Activated T-cell treated with anti-CD3 and anti-CD28 coated beads, Interleukin-2, amount 50 U/mL, for 72 hours (primary cell): ENCODE data around the gene CCDC15. TPM values are rescaled to one million over a fixed set of nuclear protein-coding genes. Genes with fewer than 3 reads are reported as not detected.

Experiments
- ATAC-seq, 2 donors: fragments of 150-1000 bp; cut with Tn5 transposase; replicated peaks in 1 of 2; 2 replicates each; pipeline ENCODE4 v1.10.0; 2021; ENCODE audit warnings: moderate library complexity in 2 of 2, mild to moderate bottlenecking in 1 of 2
- DNase-seq, 2 donors: peaks; one replicate each; pipeline ENCODE4 v3.0.0; 2021 to 2022; ENCODE audit warnings: mixed read lengths in 1 of 2
- H3K27ac Mint-ChIP-seq: one replicate; pipeline ENCODE4 v1.8.0; 2022; ENCODE audit warnings: mild to moderate bottlenecking, moderate library complexity, mixed read lengths
- H3K27me3 Mint-ChIP-seq: one replicate; pipeline ENCODE4 v1.8.0; 2022; ENCODE audit warnings: low read depth, mixed read lengths
- H3K36me3 Mint-ChIP-seq, 2 donors: one replicate each; pipeline ENCODE4 v1.8.0; 2022; ENCODE audit warnings: mixed read lengths in 2 of 2, mild to moderate bottlenecking in 1 of 2; ENCODE audit not compliant: insufficient read depth in 2 of 2
- H3K4me1 Mint-ChIP-seq: one replicate; pipeline ENCODE4 v1.8.0; 2022; ENCODE audit warnings: low read depth, mixed read lengths
- H3K4me3 Mint-ChIP-seq, 2 donors: one replicate each; pipeline ENCODE4 v1.8.0; 2022; ENCODE audit warnings: mild to moderate bottlenecking in 2 of 2, mixed read lengths in 2 of 2, moderate library complexity in 2 of 2
- H3K9me3 Mint-ChIP-seq, 2 donors: one replicate each; pipeline ENCODE4 v1.8.0; 2022; ENCODE audit warnings: mixed read lengths in 2 of 2
- total RNA-seq, 2 donors: library from RNA; stranded (reverse); gene quantifications; one replicate each; pipeline ENCODE4 v1.2.3, GENCODE V29; 2022

CCDC15 gene, protein sequence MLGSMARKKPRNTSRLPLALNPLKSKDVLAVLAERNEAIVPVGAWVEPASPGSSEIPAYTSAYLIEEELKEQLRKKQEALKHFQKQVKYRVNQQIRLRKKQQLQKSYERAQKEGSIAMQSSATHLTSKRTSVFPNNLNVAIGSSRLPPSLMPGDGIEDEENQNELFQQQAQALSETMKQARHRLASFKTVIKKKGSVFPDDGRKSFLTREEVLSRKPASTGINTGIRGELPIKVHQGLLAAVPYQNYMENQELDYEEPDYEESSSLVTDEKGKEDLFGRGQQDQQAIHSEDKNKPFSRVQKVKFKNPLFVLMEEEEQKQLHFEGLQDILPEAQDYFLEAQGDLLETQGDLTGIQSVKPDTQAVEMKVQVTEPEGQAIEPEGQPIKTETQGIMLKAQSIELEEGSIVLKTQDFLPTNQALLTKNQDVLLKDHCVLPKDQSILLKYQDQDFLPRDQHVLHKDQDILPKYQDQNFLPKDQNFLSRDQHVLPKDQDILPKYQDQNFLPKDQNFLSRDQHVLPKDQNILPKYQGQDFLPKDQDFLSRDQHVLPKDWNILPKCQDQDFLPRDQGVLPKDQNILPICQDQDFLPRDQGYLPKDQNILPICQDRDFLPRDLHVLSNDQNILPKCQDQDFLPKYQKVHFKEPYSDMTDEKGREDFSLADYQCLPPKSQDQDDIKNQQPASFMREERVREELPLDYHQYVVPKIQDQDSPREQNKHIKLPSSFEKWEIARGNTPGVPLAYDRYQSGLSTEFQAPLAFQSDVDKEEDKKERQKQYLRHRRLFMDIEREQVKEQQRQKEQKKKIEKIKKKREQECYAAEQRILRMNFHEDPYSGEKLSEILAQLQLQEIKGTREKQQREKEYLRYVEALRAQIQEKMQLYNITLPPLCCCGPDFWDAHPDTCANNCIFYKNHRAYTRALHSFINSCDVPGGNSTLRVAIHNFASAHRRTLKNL
- total RNA-seq, result 1 to 10 TPM; 9.1 to 9.9 TPM

GRCh38 chr11:124953753-124954589, at the start of gene CCDC15:
CCDC15 (plus strand) TSS chr11:124954202; CDS start chr11:124954733, 531 bp downstream.
- H3K36me3 Mint-ChIP-seq, result peaks cover 0 to 2% of the 10 kb centered on the region in 2 donors
- DNase-seq, result peak; percentile 96 to 98
- peaks cover 0 to 3% of the 10 kb centered on the region in 2 donors for H3K9me3 Mint-ChIP-seq
- peaks cover 11% of the 10 kb centered on the region for H3K4me1 Mint-ChIP-seq
- no peak within 1 kb of the TSS for H3K27ac Mint-ChIP-seq
- ATAC-seq, result peak; percentile 98 to 99
- no peaks in the 10 kb centered on the region for H3K27me3 Mint-ChIP-seq
- H3K4me3 Mint-ChIP-seq, result no peak within 1 kb of the TSS

GRCh38 chr11:124915541-124916369, 38.2 kb upstream of the CCDC15 start:
- Mint-ChIP-seq H3K4me3 (no peak overlapping the region), H3K36me3 (peaks cover 2 to 8% of the 10 kb centered on the region in 2 donors), H3K27me3 (no peaks in the 10 kb centered on the region), H3K4me1 (peaks cover 4% of the 10 kb centered on the region), H3K27ac (no peak overlapping the region), H3K9me3 (peaks cover 5 to 6% of the 10 kb centered on the region in 2 donors)
- DNase-seq (no peak), ATAC-seq (no peak)

DNA sequence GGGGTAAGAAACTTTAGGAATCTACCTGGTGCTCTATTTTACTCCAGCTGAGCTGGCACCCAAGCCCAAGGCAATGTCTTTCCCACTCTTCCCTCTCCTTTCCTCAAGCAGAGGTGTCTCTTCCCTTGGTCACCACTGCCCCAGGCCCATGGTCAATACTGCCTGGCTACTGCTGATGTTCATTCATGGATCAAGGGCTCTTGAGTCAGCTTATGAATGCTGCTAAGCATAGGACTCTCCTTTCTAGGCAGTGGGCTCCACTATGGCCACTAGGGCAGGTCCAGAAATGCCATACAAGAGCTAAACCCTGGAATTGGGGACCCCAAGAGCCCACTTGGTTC, 37.7 kb upstream of the CCDC15 start:
- Mint-ChIP-seq H3K27ac (no peak overlapping the region), H3K27me3 (no peaks in the 10 kb centered on the region), H3K9me3 (peaks cover 5 to 6% of the 10 kb centered on the region in 2 donors), H3K4me3 (no peak overlapping the region), H3K36me3 (peaks cover 2 to 8% of the 10 kb centered on the region in 2 donors), H3K4me1 (peaks cover 4% of the 10 kb centered on the region)
- DNase-seq, result no peak
- no peak for ATAC-seq

GRCh38 chr11:124917115-124917637, 36.8 kb upstream of the CCDC15 start:
- Mint-ChIP-seq H3K36me3 (peaks cover 0 to 3% of the 10 kb centered on the region in 2 donors), H3K4me3 (no peak overlapping the region), H3K27ac (no peak overlapping the region), H3K27me3 (no peaks in the 10 kb centered on the region), H3K4me1 (peaks cover 4% of the 10 kb centered on the region), H3K9me3 (peaks cover 0 to 4% of the 10 kb centered on the region in 2 donors)
- ATAC-seq, result no peak
- DNase-seq, result no peak

DNA sequence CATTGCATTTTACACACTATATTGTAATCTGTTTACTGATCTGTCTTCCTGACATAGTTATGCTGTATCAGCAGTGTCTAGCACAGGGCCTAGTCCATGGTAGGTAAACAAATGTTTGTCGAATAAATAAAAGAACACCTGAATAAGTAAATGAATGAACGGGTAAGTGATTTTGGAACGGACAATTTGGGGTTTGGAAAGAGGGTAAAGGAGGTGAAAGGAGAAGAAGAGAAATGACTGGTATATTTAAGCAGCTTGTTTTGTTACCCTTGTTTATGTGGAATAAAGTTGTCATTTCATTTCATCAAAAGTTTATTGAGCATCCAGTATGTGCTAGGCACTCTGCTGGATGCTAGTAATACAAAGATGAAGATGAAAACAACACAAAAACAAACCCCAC, 35.1 kb upstream of the CCDC15 start, which contains the start of gene HEPN1:
Gene HEPN1 (plus strand): TSS at position 301 of the 400 bp plus-strand sequence.
- Mint-ChIP-seq H3K36me3 (no peaks in the 10 kb centered on the region), H3K27ac (no peak within 1 kb of the TSS), H3K4me1 (peaks cover 15% of the 10 kb centered on the region), H3K27me3 (no peaks in the 10 kb centered on the region), H3K9me3 (peaks cover 0 to 2% of the 10 kb centered on the region in 2 donors), H3K4me3 (no peak within 1 kb of the TSS)
- no peak for DNase-seq
- no peak for ATAC-seq

DNA sequence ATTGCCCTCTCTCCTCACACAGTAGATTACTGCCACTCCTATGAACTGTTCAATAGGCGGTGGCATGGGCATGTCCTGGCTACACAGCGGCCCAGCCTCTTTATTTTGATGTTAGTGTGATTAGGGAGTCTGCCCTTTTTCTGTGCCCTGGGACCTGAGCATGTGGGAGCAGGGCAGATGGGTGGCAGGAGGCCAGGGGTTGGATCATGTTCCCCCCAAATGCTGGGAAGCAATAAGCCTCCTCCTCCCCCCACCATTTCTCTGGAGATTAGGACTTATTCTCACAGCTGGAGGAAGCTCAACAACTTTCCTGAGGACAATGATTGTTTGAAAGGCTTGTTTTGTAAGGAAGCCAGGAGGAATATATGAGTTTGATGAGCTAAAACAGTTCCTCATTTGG, 34.1 kb upstream of the CCDC15 start:
- H3K4me3 Mint-ChIP-seq, result no peak overlapping the region
- H3K9me3 Mint-ChIP-seq, result peaks cover 0 to 2% of the 10 kb centered on the region in 2 donors
- no peaks in the 10 kb centered on the region for H3K36me3 Mint-ChIP-seq
- DNase-seq (no peak), ATAC-seq (no peak)
- H3K4me1 Mint-ChIP-seq, result peaks cover 15% of the 10 kb centered on the region
- no peaks in the 10 kb centered on the region for H3K27me3 Mint-ChIP-seq
- H3K27ac Mint-ChIP-seq, result no peak overlapping the region

- Mint-ChIP-seq H3K36me3 (no peaks in the 10 kb centered on the region), H3K9me3 (peaks cover 0 to 2% of the 10 kb centered on the region in 2 donors), H3K4me3 (peak overlapping the region in 1 of 2 donors; percentile 50), H3K4me1 (peaks cover 15% of the 10 kb centered on the region), H3K27ac (no peak overlapping the region), H3K27me3 (no peaks in the 10 kb centered on the region)
- ATAC-seq (no peak), DNase-seq (no peak)
Measured at GRCh38 chr11:124920356-124920755, 33.6 kb upstream of the CCDC15 start.

- H3K9me3 Mint-ChIP-seq, result peaks cover 0 to under 1% of the 10 kb centered on the region in 2 donors
- H3K4me1 Mint-ChIP-seq, result peaks cover 13% of the 10 kb centered on the region
- peak overlapping the region; percentile 43 to 50 for H3K4me3 Mint-ChIP-seq
- no peaks in the 10 kb centered on the region for H3K36me3 Mint-ChIP-seq
- DNase-seq, result peak; percentile 76 to 82
- H3K27me3 Mint-ChIP-seq, result no peaks in the 10 kb centered on the region
- H3K27ac Mint-ChIP-seq, result no peak overlapping the region
- ATAC-seq, result peak; percentile 84 to 85
Measured at GRCh38 chr11:124920870-124921609, 33.0 kb upstream of the CCDC15 start.

DNA sequence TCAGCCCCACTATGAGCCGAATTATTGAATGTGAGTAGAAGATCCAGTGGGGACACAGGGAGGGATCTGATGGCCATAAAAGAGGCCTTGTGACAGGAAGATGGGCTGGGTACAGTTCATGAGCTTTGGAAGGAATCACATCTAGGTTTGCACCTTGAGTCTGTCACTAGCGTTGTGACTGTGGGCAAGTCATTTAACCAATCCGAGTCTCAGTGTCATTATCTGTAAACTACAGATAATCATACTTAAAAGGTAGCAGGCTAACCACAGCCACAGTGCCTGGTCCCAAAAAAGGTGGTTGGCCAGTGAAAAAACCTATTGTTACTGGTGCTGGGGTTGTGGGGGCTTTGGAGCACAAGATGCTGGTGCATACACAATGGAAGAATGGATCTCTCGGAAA, 31.2 kb upstream of the CCDC15 start:
- no peaks in the 10 kb centered on the region for H3K36me3 Mint-ChIP-seq
- DNase-seq (no peak), ATAC-seq (peak; percentile 19 to 28)
- H3K27ac Mint-ChIP-seq, result no peak overlapping the region
- no peak overlapping the region for H3K4me3 Mint-ChIP-seq
- no peaks in the 10 kb centered on the region for H3K27me3 Mint-ChIP-seq
- H3K4me1 Mint-ChIP-seq, result peaks cover 12% of the 10 kb centered on the region
- no peaks in the 10 kb centered on the region for H3K9me3 Mint-ChIP-seq

DNA sequence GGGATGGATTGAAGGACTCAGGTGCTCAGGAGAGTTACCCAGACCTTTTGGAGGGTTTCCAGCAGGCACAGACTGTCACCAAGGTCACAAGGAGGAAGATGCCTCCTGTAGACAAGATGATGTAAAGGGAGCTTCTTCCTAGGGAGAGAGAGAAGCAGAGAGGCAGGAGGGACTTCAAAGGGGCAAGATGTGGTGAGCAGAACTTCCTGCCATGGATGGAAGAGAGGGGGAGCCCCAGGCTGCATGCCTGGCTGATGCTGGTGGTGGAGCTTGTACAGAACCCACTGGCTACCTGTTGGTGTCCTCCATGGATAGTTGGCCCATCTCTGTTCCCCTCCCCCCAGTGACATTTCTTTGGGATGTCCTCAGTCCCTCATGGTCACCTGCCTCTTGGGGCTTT, 30.7 kb upstream of the CCDC15 start:
- H3K27me3 Mint-ChIP-seq, result no peaks in the 10 kb centered on the region
- H3K4me1 Mint-ChIP-seq, result peaks cover 12% of the 10 kb centered on the region
- no peak overlapping the region for H3K27ac Mint-ChIP-seq
- ATAC-seq (no peak), DNase-seq (peak in 1 of 2 donors; percentile 5)
- no peaks in the 10 kb centered on the region for H3K36me3 Mint-ChIP-seq
- H3K9me3 Mint-ChIP-seq, result no peaks in the 10 kb centered on the region
- H3K4me3 Mint-ChIP-seq, result no peak overlapping the region

DNA sequence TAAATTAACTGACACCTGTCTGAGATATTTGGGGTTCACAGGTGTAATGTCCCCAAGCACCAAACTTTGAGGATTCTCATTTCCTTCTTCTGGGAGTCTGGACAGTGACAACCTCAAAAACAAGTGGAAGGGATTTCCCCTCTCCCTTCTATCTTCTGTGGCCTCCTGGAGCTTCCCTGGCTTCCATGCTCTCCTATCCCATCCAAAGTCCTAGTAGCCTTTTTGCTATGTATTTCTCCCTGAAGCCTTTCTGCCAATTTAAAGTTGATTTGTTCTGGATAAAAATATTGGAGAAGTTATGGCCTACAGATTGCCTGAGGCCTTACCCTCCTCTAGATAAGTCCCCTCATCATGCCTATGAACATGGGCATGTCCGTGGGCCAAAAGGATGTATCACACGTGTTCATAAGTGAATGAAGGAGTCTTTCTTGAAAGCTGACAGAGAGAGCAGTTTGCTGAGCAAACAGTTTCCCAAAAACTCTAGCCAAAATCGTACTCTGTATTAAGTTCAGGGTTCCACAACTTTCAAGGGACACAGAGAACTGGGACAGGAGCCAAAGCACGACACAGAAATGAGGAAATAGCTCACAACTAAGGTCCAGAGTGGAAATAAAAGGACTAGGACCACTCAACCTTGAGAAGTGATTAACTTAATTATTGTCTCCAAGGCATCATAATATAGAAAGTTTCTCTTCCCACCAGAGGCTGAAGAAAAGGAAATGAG, 24.9 kb upstream of the CCDC15 start:
- Mint-ChIP-seq H3K9me3 (no peaks in the 10 kb centered on the region), H3K27me3 (no peaks in the 10 kb centered on the region), H3K4me1 (peaks cover 12% of the 10 kb centered on the region), H3K27ac (no peak overlapping the region), H3K4me3 (no peak overlapping the region), H3K36me3 (no peaks in the 10 kb centered on the region)
- ATAC-seq (no peak), DNase-seq (no peak)
